ENCODE data around the gene CEP131.

DNA sequence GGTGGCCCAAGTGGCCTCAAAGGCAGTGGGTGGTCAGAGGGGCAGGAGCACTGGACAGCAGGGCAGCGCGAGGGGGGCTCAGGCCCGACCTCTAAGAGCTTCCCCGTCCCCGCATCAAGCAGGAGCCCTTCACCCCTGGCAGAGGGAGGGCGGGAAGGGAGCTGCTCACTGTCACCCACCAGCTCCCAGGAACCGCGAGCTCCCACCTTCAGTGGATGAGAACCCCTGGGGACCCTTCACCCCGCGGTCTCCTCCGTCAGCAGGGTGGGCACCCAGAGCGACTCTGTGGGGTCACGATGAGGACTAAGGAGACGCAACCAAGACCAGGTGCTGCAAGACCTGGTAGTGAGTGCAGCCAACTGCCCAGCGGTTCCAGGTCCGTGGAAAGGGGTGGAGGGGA is 13.6 kb downstream of the CEP131 start:
- TF ChIP-seq, protein P1, sequence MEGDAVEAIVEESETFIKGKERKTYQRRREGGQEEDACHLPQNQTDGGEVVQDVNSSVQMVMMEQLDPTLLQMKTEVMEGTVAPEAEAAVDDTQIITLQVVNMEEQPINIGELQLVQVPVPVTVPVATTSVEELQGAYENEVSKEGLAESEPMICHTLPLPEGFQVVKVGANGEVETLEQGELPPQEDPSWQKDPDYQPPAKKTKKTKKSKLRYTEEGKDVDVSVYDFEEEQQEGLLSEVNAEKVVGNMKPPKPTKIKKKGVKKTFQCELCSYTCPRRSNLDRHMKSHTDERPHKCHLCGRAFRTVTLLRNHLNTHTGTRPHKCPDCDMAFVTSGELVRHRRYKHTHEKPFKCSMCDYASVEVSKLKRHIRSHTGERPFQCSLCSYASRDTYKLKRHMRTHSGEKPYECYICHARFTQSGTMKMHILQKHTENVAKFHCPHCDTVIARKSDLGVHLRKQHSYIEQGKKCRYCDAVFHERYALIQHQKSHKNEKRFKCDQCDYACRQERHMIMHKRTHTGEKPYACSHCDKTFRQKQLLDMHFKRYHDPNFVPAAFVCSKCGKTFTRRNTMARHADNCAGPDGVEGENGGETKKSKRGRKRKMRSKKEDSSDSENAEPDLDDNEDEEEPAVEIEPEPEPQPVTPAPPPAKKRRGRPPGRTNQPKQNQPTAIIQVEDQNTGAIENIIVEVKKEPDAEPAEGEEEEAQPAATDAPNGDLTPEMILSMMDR (IDR thresholded peaks at IDR 0.05), result no peak
- no peak for TF ChIP-seq POLR2A (IDR thresholded peaks at IDR 0.05)
- TF ChIP-seq POLR2AphosphoS5 (IDR thresholded peaks at IDR 0.05; ENCODE audit: insufficient read depth in 1 of 2, low read depth in 1 of 2), result no peak

Measured in vagina (tissue), 2 donors.